ENCODE measurements around the gene ALDH18A1.

The ALDH18A1 gene

GRCh38 chr10:95588025-95588424, 68.5 kb downstream of the ALDH18A1 start:
- in situ Hi-C loops (cut with MboI; ENCODE audit: low sequenced_read_pairs) = no loop called here

GRCh38 chr10:95579835-95580535, 76.5 kb downstream of the ALDH18A1 start:
- in situ Hi-C loops (cut with MboI; ENCODE audit: low sequenced_read_pairs) = no loop called here

GRCh38 chr10:95579292-95579691, 77.2 kb downstream of the ALDH18A1 start:
- in situ Hi-C loops (cut with MboI; ENCODE audit: low sequenced_read_pairs) = no loop called here

GRCh38 chr10:95578619-95579018, 77.9 kb downstream of the ALDH18A1 start:
- in situ Hi-C loops (cut with MboI; ENCODE audit: low sequenced_read_pairs) = no loop called here

GRCh38 chr10:95574649-95575365, 81.7 kb downstream of the ALDH18A1 start:
- in situ Hi-C loops (cut with MboI; ENCODE audit: low sequenced_read_pairs) = no loop called here

GRCh38 chr10:95573964-95574604, 82.4 kb downstream of the ALDH18A1 start:
- in situ Hi-C loops (cut with MboI; ENCODE audit: low sequenced_read_pairs) = no loop called here

GRCh38 chr10:95573527-95573926, 83.0 kb downstream of the ALDH18A1 start:
- in situ Hi-C loops (cut with MboI; ENCODE audit: low sequenced_read_pairs) = no loop called here

- in situ Hi-C loops (cut with MboI; ENCODE audit: low sequenced_read_pairs) = no loop called here
Observed at GRCh38 chr10:95572131-95572820, 84.2 kb downstream of the ALDH18A1 start.

GRCh38 chr10:95571390-95571789, 85.1 kb downstream of the ALDH18A1 start:
- in situ Hi-C loops (cut with MboI; ENCODE audit: low sequenced_read_pairs) = no loop called here

GRCh38 chr10:95569368-95569767, 87.1 kb downstream of the ALDH18A1 start:
- in situ Hi-C loops (cut with MboI; ENCODE audit: low sequenced_read_pairs) = no loop called here

- in situ Hi-C loops (cut with MboI; ENCODE audit: low sequenced_read_pairs) = no loop called here
Observed at GRCh38 chr10:95567903-95568630, 88.4 kb downstream of the ALDH18A1 start.

- in situ Hi-C loops (cut with MboI; ENCODE audit: low sequenced_read_pairs) = no loop called here
Observed at GRCh38 chr10:95566136-95566535, 90.4 kb downstream of the ALDH18A1 start.

- in situ Hi-C loops (cut with MboI; ENCODE audit: low sequenced_read_pairs) = no loop called here
Observed at GRCh38 chr10:95565336-95565735, 91.2 kb downstream of the ALDH18A1 start.

- in situ Hi-C loops (cut with MboI; ENCODE audit: low sequenced_read_pairs) = no loop called here
Observed at GRCh38 chr10:95564291-95564690, 92.2 kb downstream of the ALDH18A1 start.

GRCh38 chr10:95562341-95562965, 94.1 kb downstream of the ALDH18A1 start:
- in situ Hi-C loops (cut with MboI; ENCODE audit: low sequenced_read_pairs) = no loop called here

GRCh38 chr10:95561864-95562177, 94.7 kb downstream of the ALDH18A1 start:
- in situ Hi-C loops (cut with MboI; ENCODE audit: low sequenced_read_pairs) = no loop called here

GRCh38 chr10:95561177-95561863, 95.2 kb downstream of the ALDH18A1 start, which contains the start of gene SORBS1:
TSS of gene SORBS1 (minus strand) at chr10:95561371. CDS start at chr10:95441135, 120,236 bp downstream.
- in situ Hi-C loops (cut with MboI; ENCODE audit: low sequenced_read_pairs) = no loop called here

- in situ Hi-C loops (cut with MboI; ENCODE audit: low sequenced_read_pairs) = no loop called here
Observed at GRCh38 chr10:95560278-95561176, 96.0 kb downstream of the ALDH18A1 start.

- in situ Hi-C loops (cut with MboI; ENCODE audit: low sequenced_read_pairs) = no loop called here
Observed at GRCh38 chr10:95559896-95560277, 96.6 kb downstream of the ALDH18A1 start.

Measured in hTERT RPE-1 (cell line).